Activated CD4-positive, alpha-beta T cell treated with anti-CD3 and anti-CD28 coated beads, Interleukin-2, amount 10 ng/mL, durations not matched to agents 24 days and 14 days (primary cell): ENCODE measurements around the gene MAPKAPK2. TPM values are rescaled to one million over a fixed set of nuclear protein-coding genes. Genes with fewer than 3 reads are reported as not detected.

Source experiments
- DNase-seq: peaks from one replicate; pipeline ENCODE4 v3.0.0; 2022
- H3K27ac Mint-ChIP-seq: one replicate; pipeline ENCODE4 v1.8.0; 2022; ENCODE audit warnings: mild to moderate bottlenecking, mixed read lengths
- H3K27me3 Mint-ChIP-seq: one replicate; pipeline ENCODE4 v1.8.0; 2022; ENCODE audit warnings: mixed read lengths
- H3K36me3 Mint-ChIP-seq: one replicate; pipeline ENCODE4 v1.8.0; 2022; ENCODE audit warnings: low read depth, mild to moderate bottlenecking, mixed read lengths
- H3K4me1 Mint-ChIP-seq: one replicate; pipeline ENCODE4 v1.8.0; 2021; ENCODE audit warnings: mixed read lengths
- H3K4me3 Mint-ChIP-seq: one replicate; pipeline ENCODE4 v1.8.0; 2022; ENCODE audit warnings: mild to moderate bottlenecking, moderate library complexity, mixed read lengths
- H3K9me3 Mint-ChIP-seq: one replicate; pipeline ENCODE4 v1.8.0; 2021; ENCODE audit warnings: mixed read lengths
- intact Hi-C: fragments of 100-400 bp; cut with micrococcal nuclease; formaldehyde crosslinking; loops from one replicate; pipeline ENCODE4 v1.15.1; 2023
- total RNA-seq: library from RNA; stranded (reverse); gene quantifications from 2 replicates; pipeline ENCODE4 v1.2.3, GENCODE V29; 2022

MAPKAPK2 gene
- total RNA-seq, 1 donor from 2014 or later = 97.4 TPM

GRCh38 chr1:206706298-206706791, 21.6 kb downstream of the MAPKAPK2 start:
- H3K9me3 Mint-ChIP-seq = no peaks in the 10 kb centered on the region
- peak overlapping the region; percentile 55 for H3K4me3 Mint-ChIP-seq
- H3K36me3 Mint-ChIP-seq = peaks cover 14% of the 10 kb centered on the region
- peak; percentile 70 for DNase-seq
- H3K27me3 Mint-ChIP-seq = no peaks in the 10 kb centered on the region
- H3K4me1 Mint-ChIP-seq = peaks cover 84% of the 10 kb centered on the region
- H3K27ac Mint-ChIP-seq = peak overlapping the region; percentile 75
- intact Hi-C loops = no loop called here

DNA sequence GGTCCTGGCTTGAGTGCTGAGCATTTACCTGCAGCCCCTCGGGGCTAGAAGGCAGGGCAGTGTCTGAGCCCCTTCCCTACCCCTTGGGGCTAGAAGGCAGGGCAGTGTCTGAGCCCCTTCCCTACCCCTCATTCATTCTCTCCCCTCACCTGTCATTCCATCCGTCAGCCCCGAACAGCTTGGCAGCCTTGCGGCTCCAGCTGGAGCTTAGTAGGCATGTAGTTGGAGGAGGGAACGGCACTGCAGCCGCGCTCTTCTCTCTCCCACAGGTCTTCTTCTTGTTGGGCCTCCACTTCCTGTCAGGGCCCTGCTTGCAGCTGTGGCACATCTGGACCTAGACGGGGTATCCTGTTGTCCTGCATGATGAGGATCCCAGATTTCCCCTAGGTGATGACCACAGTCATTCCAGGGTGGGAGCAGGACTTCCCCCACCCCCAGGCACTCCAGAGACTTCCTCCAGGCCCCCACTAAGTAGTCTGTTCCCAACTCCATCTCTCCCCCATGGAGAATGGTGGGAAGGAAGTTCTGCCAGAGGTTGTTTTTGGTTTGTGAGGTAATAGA, 22.2 kb downstream of the MAPKAPK2 start:
- Mint-ChIP-seq H3K4me3 (peak overlapping the region; percentile 55), H3K27me3 (no peaks in the 10 kb centered on the region), H3K4me1 (peaks cover 85% of the 10 kb centered on the region), H3K27ac (peak overlapping the region; percentile 75), H3K36me3 (peaks cover 15% of the 10 kb centered on the region), H3K9me3 (no peaks in the 10 kb centered on the region)
- DNase-seq = no peak
- intact Hi-C loops = no loop called here

DNA sequence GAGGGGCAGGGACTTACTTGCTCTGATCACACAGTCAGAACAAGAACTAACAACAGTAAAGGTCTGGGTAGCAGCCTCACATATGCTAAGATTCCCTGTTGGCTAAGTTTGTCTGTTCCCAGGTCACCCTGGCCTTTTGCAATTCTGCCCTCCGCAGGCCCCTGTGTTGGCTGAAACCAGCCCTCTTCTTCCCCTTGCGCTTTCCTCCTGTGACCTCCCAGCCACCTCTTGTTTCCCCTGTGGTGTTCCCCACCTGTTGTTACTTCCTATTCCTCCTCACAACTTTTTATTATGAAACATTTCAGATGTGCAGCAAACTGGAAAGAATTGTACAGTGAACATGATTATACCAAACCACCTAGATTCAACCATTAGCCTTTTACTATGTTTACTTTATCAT, 23.4 kb downstream of the MAPKAPK2 start:
- Mint-ChIP-seq H3K36me3 (peaks cover 7% of the 10 kb centered on the region), H3K9me3 (no peaks in the 10 kb centered on the region), H3K27ac (peak overlapping the region; percentile 75), H3K4me1 (peaks cover 81% of the 10 kb centered on the region), H3K27me3 (no peaks in the 10 kb centered on the region), H3K4me3 (peak overlapping the region; percentile 47)
- no peak for DNase-seq
- intact Hi-C loops = loop anchor here (1.0 kb wide), 1 partner anchor 9 kb away; no protein-coding TSS in a partner anchor

GRCh38 chr1:206708882-206709281, 24.2 kb downstream of the MAPKAPK2 start:
- Mint-ChIP-seq H3K4me1 (peaks cover 80% of the 10 kb centered on the region), H3K27ac (no peak overlapping the region), H3K27me3 (no peaks in the 10 kb centered on the region), H3K4me3 (no peak overlapping the region), H3K9me3 (no peaks in the 10 kb centered on the region), H3K36me3 (peaks cover 9% of the 10 kb centered on the region)
- intact Hi-C loops = loop anchor here (1.0 kb wide), 1 partner anchor 8 kb away; no protein-coding TSS in a partner anchor
- DNase-seq = no peak

- no peak overlapping the region for H3K27ac Mint-ChIP-seq
- H3K36me3 Mint-ChIP-seq = peaks cover 9% of the 10 kb centered on the region
- H3K4me3 Mint-ChIP-seq = no peak overlapping the region
- intact Hi-C loops = no loop called here
- no peaks in the 10 kb centered on the region for H3K27me3 Mint-ChIP-seq
- no peaks in the 10 kb centered on the region for H3K9me3 Mint-ChIP-seq
- DNase-seq = no peak
- H3K4me1 Mint-ChIP-seq = peaks cover 79% of the 10 kb centered on the region
These were observed 24.6 kb downstream of the MAPKAPK2 start for GRCh38 chr1:206709322-206709721.

DNA sequence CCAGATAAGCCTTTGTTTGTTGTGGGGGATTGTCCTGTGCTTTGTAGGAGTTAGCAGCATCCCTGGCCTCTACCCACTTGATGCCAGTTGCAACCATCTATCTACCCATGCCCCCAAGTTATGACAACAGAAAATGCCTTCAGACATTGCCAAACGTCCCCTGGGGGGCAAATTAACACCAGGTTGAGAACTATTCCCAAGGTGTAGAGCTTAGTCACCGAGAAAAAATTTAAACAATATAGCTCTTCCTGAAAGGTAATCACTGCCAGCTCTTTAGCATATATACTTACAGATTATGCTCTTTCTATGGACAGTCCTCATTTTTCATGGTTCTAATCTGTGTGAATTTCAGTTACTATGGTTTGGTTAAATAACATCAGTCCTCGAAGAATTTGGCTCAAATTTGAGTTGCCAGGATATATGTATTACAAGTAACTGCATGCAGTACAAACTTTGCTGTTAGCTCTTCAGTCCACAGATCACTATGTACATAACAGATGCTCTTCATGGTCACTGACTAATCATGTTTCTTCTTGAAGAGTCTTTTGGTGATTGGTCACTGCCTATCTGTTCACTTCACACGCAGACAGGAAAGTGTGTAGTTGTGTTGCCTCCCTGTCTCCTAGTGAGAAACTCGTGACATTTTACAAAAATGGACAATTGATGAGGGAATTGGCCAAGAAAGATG, 25.2 kb downstream of the MAPKAPK2 start:
- intact Hi-C loops = no loop called here
- Mint-ChIP-seq H3K27me3 (no peaks in the 10 kb centered on the region), H3K9me3 (no peaks in the 10 kb centered on the region), H3K27ac (no peak overlapping the region), H3K36me3 (peaks cover 9% of the 10 kb centered on the region), H3K4me1 (peaks cover 77% of the 10 kb centered on the region), H3K4me3 (no peak overlapping the region)
- no peak for DNase-seq

GRCh38 chr1:206710460-206710823, 25.7 kb downstream of the MAPKAPK2 start:
- no peaks in the 10 kb centered on the region for H3K9me3 Mint-ChIP-seq
- H3K27me3 Mint-ChIP-seq = no peaks in the 10 kb centered on the region
- peaks cover 9% of the 10 kb centered on the region for H3K36me3 Mint-ChIP-seq
- intact Hi-C loops = no loop called here
- no peak overlapping the region for H3K27ac Mint-ChIP-seq
- no peak overlapping the region for H3K4me3 Mint-ChIP-seq
- H3K4me1 Mint-ChIP-seq = peaks cover 77% of the 10 kb centered on the region
- DNase-seq = no peak

GRCh38 chr1:206713070-206713469, 28.4 kb downstream of the MAPKAPK2 start:
- Mint-ChIP-seq H3K4me3 (peak overlapping the region; percentile 20), H3K27ac (peak overlapping the region; percentile 72), H3K27me3 (no peaks in the 10 kb centered on the region), H3K4me1 (peaks cover 77% of the 10 kb centered on the region), H3K36me3 (peaks cover 9% of the 10 kb centered on the region), H3K9me3 (no peaks in the 10 kb centered on the region)
- DNase-seq = peak; percentile 74
- intact Hi-C loops = no loop called here

DNA sequence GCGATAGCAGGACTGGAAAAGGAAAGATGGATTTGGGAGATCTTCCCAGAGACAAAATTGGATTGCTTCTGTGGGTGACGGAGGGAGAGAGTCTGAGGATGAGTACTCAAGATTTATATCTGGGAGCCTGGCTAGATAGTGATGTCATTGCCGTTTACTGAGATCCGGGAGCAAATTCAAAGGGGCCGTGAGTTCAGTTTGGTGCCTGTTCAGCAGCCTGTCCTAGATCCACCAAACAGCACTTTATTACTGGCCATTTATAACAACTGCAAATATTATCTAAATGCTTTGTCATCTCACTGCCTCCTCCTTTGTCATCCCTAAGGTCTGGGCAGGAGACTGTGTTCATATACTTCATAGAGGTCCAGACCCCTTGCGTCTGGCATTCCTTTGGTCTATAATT, 29.2 kb downstream of the MAPKAPK2 start:
- peaks cover 9% of the 10 kb centered on the region for H3K36me3 Mint-ChIP-seq
- no peak overlapping the region for H3K4me3 Mint-ChIP-seq
- intact Hi-C loops = no loop called here
- H3K9me3 Mint-ChIP-seq = no peaks in the 10 kb centered on the region
- peaks cover 70% of the 10 kb centered on the region for H3K4me1 Mint-ChIP-seq
- H3K27ac Mint-ChIP-seq = peak overlapping the region; percentile 71
- no peaks in the 10 kb centered on the region for H3K27me3 Mint-ChIP-seq
- no peak for DNase-seq

DNA sequence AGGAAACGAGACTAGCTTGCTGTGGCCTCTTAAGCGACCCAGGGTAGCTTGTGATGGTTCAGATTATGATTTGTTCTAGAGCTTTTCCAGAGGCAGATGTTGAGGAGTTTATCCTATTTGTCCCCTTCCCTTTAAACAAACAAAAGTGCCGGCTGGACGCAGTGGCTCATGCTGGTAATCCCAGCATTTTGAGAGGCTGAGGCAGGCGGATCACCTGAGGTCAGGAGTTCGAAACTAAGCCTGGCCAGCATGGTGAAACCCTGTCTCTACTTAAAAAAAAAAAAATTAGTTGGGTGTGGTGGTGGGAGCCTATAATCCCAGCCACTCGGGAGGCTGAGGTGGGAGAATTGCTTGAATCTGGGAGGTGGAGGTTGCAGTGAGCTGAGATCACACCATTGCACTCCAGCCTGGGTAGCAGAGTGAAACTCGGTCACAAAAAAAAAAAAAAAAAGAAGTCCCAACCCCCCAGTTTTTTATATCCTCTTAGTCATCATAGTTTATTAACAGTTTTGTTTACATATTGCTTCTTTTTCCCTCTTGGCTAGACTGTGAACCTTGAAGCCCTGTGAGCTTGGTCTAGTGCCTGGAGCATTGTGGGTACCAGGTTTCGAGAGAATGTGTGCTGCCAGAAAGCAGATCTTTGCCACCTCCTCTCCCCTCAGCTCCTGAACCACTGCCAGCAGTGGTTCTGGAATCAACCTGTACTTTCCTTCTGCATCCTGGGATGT, 29.8 kb downstream of the MAPKAPK2 start:
- H3K36me3 Mint-ChIP-seq = peaks cover 6% of the 10 kb centered on the region
- H3K4me3 Mint-ChIP-seq = peak overlapping the region; percentile 27
- H3K9me3 Mint-ChIP-seq = no peaks in the 10 kb centered on the region
- intact Hi-C loops = loop anchor here (5.0 kb wide), 1 partner anchor 32 kb away; the partner anchor contains the start of gene MAPKAPK2
- peaks cover 65% of the 10 kb centered on the region for H3K4me1 Mint-ChIP-seq
- no peak for DNase-seq
- H3K27ac Mint-ChIP-seq = peak overlapping the region; percentile 46
- H3K27me3 Mint-ChIP-seq = no peaks in the 10 kb centered on the region

DNA sequence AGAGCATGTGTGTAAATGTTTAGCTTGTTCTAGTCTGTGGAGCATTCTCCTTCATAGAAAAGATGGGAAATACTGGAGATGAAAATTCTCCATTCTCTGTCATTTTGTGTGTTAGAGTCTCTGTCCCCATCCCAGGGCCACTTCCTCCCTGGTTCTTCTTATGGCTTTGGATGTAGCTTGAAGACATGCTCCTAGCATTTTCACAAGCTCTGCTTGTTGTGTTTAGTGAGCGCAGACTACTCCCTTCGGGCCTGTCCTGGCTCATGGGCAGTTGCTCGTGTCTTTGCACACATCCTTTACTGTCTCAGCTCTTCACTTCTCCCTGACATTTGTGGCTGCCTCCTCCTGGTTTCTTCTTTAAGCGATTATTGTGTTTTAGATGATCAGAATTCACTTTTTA, 30.4 kb downstream of the MAPKAPK2 start:
- H3K27me3 Mint-ChIP-seq = no peaks in the 10 kb centered on the region
- peak overlapping the region; percentile 27 for H3K4me3 Mint-ChIP-seq
- H3K9me3 Mint-ChIP-seq = no peaks in the 10 kb centered on the region

GRCh38 chr1:206715552-206716158, 30.9 kb downstream of the MAPKAPK2 start:
- H3K36me3 Mint-ChIP-seq = peaks cover 4% of the 10 kb centered on the region
- intact Hi-C loops = loop anchor here (2.0 to 5.0 kb wide), 2 partner anchors 13 to 33 kb away; partner anchors contain the start of gene MAPKAPK2
- H3K4me3 Mint-ChIP-seq = peak overlapping the region; percentile 27

More for the DNA sequence above, 30.4 kb downstream of the MAPKAPK2 start:
- Mint-ChIP-seq H3K36me3 (peaks cover 6% of the 10 kb centered on the region), H3K4me1 (peaks cover 63% of the 10 kb centered on the region), H3K27ac (peak overlapping the region; percentile 42)
- no peak for DNase-seq
- intact Hi-C loops = loop anchor here (5.0 kb wide), 1 partner anchor 33 kb away; the partner anchor contains the start of gene MAPKAPK2

GRCh38 chr1:206716159-206716869, 31.6 kb downstream of the MAPKAPK2 start:
- DNase-seq = peak; percentile 71
- Mint-ChIP-seq H3K27ac (peak overlapping the region; percentile 54), H3K9me3 (no peaks in the 10 kb centered on the region), H3K4me1 (peaks cover 65% of the 10 kb centered on the region), H3K27me3 (no peaks in the 10 kb centered on the region), H3K4me3 (peak overlapping the region; percentile 27), H3K36me3 (peaks cover 4% of the 10 kb centered on the region)
- intact Hi-C loops = loop anchor here (2.0 to 5.0 kb wide), 2 partner anchors 14 to 34 kb away; partner anchors contain the start of gene MAPKAPK2

More at GRCh38 chr1:206715552-206716158, 30.9 kb downstream of the MAPKAPK2 start:
- peak; percentile 69 for DNase-seq
- Mint-ChIP-seq H3K4me1 (peaks cover 60% of the 10 kb centered on the region), H3K9me3 (no peaks in the 10 kb centered on the region), H3K27me3 (no peaks in the 10 kb centered on the region), H3K27ac (peak overlapping the region; percentile 42)
